WI38 (cell line): ENCODE results near the gene TMCC1.

Source experiments
- H3K4me3 ChIP-seq: 2 replicates; pipeline ENCODE4 v1.5.1; 2011; ENCODE audit warnings: low read depth, mild to moderate bottlenecking, control low read depth, low read length
- CTCF ChIP-seq: IDR thresholded peaks from 2 replicates; pipeline ENCODE4 v1.5.1; 2012; ENCODE audit warnings: low read depth, mild to moderate bottlenecking, control low read depth, low read length

TMCC1 gene

GRCh38 chr3:129628169-129628522 lies 265.4 kb downstream of the TMCC1 start:
- H3K4me3 ChIP-seq = no peak overlapping the region; the same call in 1 of the 2 replicates

GRCh38 chr3:129627350-129628168 lies 266.0 kb downstream of the TMCC1 start:
- peak overlapping the region; percentile 55 for H3K4me3 ChIP-seq
- TF ChIP-seq CTCF = peak; percentile 76

More at GRCh38 chr3:129628169-129628522, 265.4 kb downstream of the TMCC1 start:
- TF ChIP-seq CTCF = no peak

- H3K4me3 ChIP-seq = peak overlapping the region; percentile 55
- no peak for TF ChIP-seq CTCF
Measured at GRCh38 chr3:129626744-129627349, 266.7 kb downstream of the TMCC1 start.

DNA sequence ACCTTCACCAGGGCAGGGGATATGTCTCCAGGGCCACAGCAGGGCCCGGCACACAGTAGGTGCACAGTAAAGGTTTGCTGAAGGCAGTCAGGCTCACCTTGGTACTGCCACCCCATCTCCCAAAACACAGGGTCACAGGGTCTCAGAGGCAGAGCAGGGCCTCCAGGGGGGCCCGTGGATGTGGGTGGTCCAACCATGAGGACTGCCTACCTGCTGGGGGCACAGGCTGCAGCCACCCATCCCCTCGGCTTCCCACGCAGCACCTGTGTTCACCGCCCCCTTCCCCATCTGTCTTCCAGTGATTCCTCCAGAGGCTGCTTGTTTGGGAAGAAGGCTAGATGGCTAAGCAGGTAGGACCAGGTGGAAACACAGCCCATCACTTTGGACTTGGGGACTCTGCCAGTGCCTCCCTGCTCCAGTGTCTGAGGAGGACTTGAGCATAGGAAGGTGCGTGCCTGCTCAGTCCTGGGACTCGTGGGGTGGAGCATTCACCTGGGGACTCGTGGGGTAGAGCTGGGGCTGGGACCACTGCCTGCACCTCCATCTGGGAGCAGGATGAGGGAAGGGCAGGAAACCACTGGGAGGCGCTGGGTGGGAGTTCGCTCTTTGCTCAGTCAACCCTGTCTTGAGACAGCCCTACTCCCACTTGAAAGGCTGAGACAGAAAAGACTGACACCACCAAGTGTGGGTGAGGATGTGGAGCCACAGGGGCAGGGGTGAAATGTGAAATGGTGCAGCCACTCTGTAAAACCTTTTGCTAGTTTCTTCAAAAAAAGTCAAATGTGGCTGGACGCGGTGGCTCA lies 268.2 kb downstream of the TMCC1 start:
- no peak overlapping the region for H3K4me3 ChIP-seq
- TF ChIP-seq CTCF = no peak

DNA sequence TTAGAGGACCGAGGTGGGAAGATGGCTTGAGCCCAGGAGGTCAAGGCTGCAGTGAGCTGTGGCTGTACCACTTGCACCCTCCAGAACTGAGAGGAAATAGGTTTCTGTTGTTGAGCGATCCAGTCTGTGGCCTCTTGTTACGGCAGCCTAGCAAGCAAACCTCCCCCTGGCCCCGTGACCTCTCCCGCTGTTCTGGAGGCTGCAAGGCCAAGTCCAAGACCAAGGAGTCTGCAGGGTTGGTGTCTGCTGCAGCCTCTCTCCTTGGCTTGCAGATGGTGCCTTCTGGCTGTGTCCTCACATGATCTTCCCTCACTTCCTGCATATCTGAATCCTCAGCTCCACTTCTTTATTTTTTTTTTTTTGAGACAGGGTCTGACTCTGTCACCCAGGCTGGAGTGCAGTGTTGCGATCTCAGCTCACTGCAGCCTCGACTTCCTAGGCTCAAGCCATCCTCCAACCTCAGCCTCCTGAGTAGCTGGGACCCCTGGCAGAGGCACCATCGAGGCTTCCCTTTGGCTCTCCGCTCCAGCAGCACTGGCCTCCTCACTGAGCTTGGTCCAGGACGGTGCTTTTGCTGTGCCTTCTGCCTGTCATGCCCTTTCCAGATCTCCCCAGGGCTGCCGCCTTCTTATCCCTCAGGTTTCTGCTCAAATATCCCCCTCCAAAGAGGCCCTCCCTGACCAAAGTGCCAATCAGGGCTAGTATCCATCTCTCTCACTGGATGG lies 269.0 kb downstream of the TMCC1 start:
- H3K4me3 ChIP-seq = no peak overlapping the region
- TF ChIP-seq CTCF = no peak

DNA sequence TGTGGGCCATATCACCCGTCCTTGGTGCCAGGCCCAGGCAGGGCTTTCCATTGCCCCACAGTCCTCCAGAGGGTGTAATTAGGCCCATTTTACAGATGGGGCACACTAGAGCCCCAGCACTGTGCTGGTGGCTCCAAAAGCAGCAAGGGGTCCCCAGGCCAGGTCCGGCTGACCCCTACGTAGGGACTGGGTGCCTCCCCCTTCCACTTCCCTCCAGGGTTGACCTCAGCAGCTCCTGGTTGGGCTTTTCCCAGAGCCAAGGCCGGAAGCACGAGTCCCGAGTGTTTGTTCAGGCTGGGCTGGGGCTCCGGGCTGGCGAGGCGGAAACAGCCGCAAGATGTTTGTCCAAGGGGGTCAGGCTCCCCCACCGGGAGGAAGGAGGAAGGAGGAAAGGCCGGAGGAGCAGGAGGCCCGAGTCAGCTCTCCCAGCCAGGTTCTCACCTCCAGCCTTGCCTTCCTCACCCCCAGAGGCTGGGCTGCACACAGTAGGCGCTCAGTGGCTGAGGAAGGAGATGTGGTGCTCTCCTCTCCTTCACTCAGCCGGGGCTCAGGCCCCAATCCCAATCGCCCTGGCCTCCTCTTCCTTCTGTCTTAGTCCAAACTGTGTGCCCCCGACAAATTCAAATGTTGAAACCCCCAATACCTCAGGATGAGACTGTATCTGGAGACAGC lies 269.9 kb downstream of the TMCC1 start:
- TF ChIP-seq CTCF = no peak
- no peak overlapping the region for H3K4me3 ChIP-seq
